H1 (cell line): Measurements from ENCODE around the gene NCF2. TPM values are rescaled to one million over a fixed set of nuclear protein-coding genes. Genes with fewer than 3 reads are reported as not detected.

Experiments used
- CTCF ChIA-PET: fragments of 300-600 bp; sonication (Branson Sonifier 250); formaldehyde crosslinking; loops from one replicate; lab custom pipeline; 2021; ENCODE audit not compliant: partially characterized antibody; lab: Charles Lee
- POLR2A ChIA-PET: fragments of 300-600 bp; sonication (Branson Sonifier 250); formaldehyde crosslinking; loops from one replicate; lab custom pipeline; 2021; ENCODE audit warnings: inconsistent platforms; ENCODE audit not compliant: partially characterized antibody; lab: Charles Lee
- DNase-seq, 2 experiments: peaks; one replicate each; pipeline versions ENCODE4 v3.0.0 to v3.0.0-alpha.2; 2010 to 2022; ENCODE audit warnings: low spot score in 2 of 2, low read depth in 1 of 2, mixed read lengths in 1 of 2
- FAIRE-seq: peaks from 2 replicates; lab custom pipeline; 2011; peaks lifted over from hg19 to GRCh38; lab: Jason Lieb, UNC
- H2AFZ ChIP-seq: 2 replicates; pipeline ENCODE4 v1.8.1; 2012; ENCODE audit warnings: low read length, inconsistent platforms
- H2AK5ac ChIP-seq: 2 replicates; pipeline ENCODE4 v1.6.1; 2013; ENCODE audit warnings: low read depth, low read length
- H2BK120ac ChIP-seq: replicated peaks from 2 replicates; pipeline ENCODE3; 2013; ENCODE audit warnings: low read depth, low read length, inconsistent platforms
- H2BK12ac ChIP-seq: 2 replicates; pipeline ENCODE4 v1.6.1; 2013; ENCODE audit warnings: low read depth, low read length
- H2BK15ac ChIP-seq: 2 replicates; pipeline ENCODE4 v1.6.1; 2013; ENCODE audit warnings: low read length
- H2BK20ac ChIP-seq: 2 replicates; pipeline ENCODE4 v1.6.1; 2013; ENCODE audit warnings: low read length
- H2BK5ac ChIP-seq: 2 replicates; pipeline ENCODE4 v1.6.1; 2013; ENCODE audit warnings: low read depth, low read length
- H3K14ac ChIP-seq: 2 replicates; pipeline ENCODE4 v1.6.1; 2013; ENCODE audit warnings: inconsistent platforms; ENCODE audit not compliant: insufficient read length
- H3K18ac ChIP-seq: 2 replicates; pipeline ENCODE4 v1.6.1; 2013; ENCODE audit warnings: low read length; ENCODE audit errors: extremely low read depth
- H3K23ac ChIP-seq: 2 replicates; pipeline ENCODE4 v1.6.1; 2013; ENCODE audit warnings: inconsistent platforms; ENCODE audit not compliant: insufficient read length
- H3K23me2 ChIP-seq: 2 replicates; pipeline ENCODE4 v1.6.1; 2013; ENCODE audit warnings: low read depth, low read length
- H3K27ac ChIP-seq: 2 replicates; pipeline ENCODE4 v1.6.1; 2011; ENCODE audit warnings: low read depth, low read length, inconsistent platforms
- H3K27me3 ChIP-seq, 4 experiments: replicated peaks in 1 of 4; 1 replicate in 1 of 4; 2 replicates in 3 of 4; pipeline versions ENCODE4 v1.6.1 to v1.8.1; 2011 to 2013; ENCODE audit warnings: low read length in 3 of 4, mild to moderate bottlenecking in 3 of 4, inconsistent platforms in 2 of 4, mixed read lengths in 2 of 4, moderate library complexity in 1 of 4; ENCODE audit not compliant: control insufficient read depth in 3 of 4, insufficient read depth in 3 of 4; ENCODE audit errors: extremely low read depth in 1 of 4
- H3K36me3 ChIP-seq, 4 experiments: 2 replicates each; pipeline versions ENCODE4 v1.6.1 to v1.8.1; 2011 to 2013; ENCODE audit warnings: mild to moderate bottlenecking in 4 of 4, low read length in 3 of 4, moderate library complexity in 2 of 4, control low read depth in 1 of 4, inconsistent platforms in 1 of 4; ENCODE audit not compliant: insufficient read depth in 4 of 4, control insufficient read depth in 2 of 4
- H3K4ac ChIP-seq: replicated peaks from 2 replicates; pipeline ENCODE3; 2013; ENCODE audit warnings: low read length, low read depth, mixed read lengths, inconsistent platforms; ENCODE audit not compliant: insufficient read length
- H3K4me1 ChIP-seq, 4 experiments: replicated peaks in 1 of 4; 1 replicate in 1 of 4; 2 replicates in 3 of 4; pipeline versions ENCODE4 v1.6.1 to v1.8.1; 2011 to 2013; ENCODE audit warnings: low read length in 3 of 4, inconsistent platforms in 2 of 4, mixed read lengths in 1 of 4; ENCODE audit not compliant: insufficient read depth in 4 of 4, control insufficient read depth in 3 of 4
- H3K4me2 ChIP-seq, 2 experiments: 2 replicates each; pipeline versions ENCODE4 v1.6.1 to v1.8.1; 2011 to 2013; ENCODE audit warnings: low read depth in 2 of 2, low read length in 2 of 2, control low read depth in 1 of 2, inconsistent platforms in 1 of 2, mild to moderate bottlenecking in 1 of 2; ENCODE audit not compliant: insufficient read depth in 1 of 2
- H3K4me3 ChIP-seq, 4 experiments: fragments of 200-600, 300-600 bp in 1 of 4; sonication (generic), shearing (Covaris generic), sonication (Bioruptor Twin) in 1 of 4; 2 replicates each; pipeline versions ENCODE4 v1.5.1 to v1.8.1; 2011 to 2016; ENCODE audit warnings: low read length in 4 of 4, low read depth in 3 of 4, control low read depth in 2 of 4, inconsistent platforms in 2 of 4, mild to moderate bottlenecking in 2 of 4, mixed read lengths in 1 of 4, moderate library complexity in 1 of 4; ENCODE audit not compliant: insufficient read depth in 2 of 4; ENCODE audit errors: extremely low read depth in 1 of 4
- H3K56ac ChIP-seq: replicated peaks from 2 replicates; pipeline ENCODE3; 2013; ENCODE audit warnings: low read depth, mild to moderate bottlenecking, mixed read lengths, low read length, inconsistent platforms; ENCODE audit not compliant: insufficient read length
- H3K79me1 ChIP-seq: 2 replicates; pipeline ENCODE4 v1.6.1; 2013; ENCODE audit warnings: low read depth, low read length, control low read depth
- H3K79me2 ChIP-seq, 2 experiments: 2 replicates each; pipeline versions ENCODE4 v1.6.1 to v1.8.1; 2012 to 2013; ENCODE audit warnings: low read length in 2 of 2, mild to moderate bottlenecking in 2 of 2, inconsistent platforms in 1 of 2; ENCODE audit not compliant: insufficient read depth in 2 of 2, control insufficient read depth in 1 of 2
- H3K9ac ChIP-seq, 4 experiments: replicated peaks in 1 of 4; 1 replicate in 1 of 4; 2 replicates in 3 of 4; pipeline versions ENCODE4 v1.6.1 to v1.8.1; 2011 to 2013; ENCODE audit warnings: low read depth in 3 of 4, low read length in 3 of 4, control low read depth in 2 of 4, mild to moderate bottlenecking in 2 of 4, moderate library complexity in 2 of 4, inconsistent platforms in 1 of 4; ENCODE audit errors: extremely low read depth in 1 of 4
- H3K9me3 ChIP-seq, 2 experiments: 2 replicates each; pipeline versions ENCODE4 v1.6.1 to v1.8.1; 2012 to 2013; ENCODE audit warnings: mild to moderate bottlenecking in 2 of 2, moderate library complexity in 2 of 2, control low read depth in 1 of 2, inconsistent platforms in 1 of 2, low read depth in 1 of 2, low read length in 1 of 2, mixed read lengths in 1 of 2; ENCODE audit not compliant: insufficient read depth in 2 of 2
- H4K20me1 ChIP-seq, 2 experiments: replicated peaks in 1 of 2; 2 replicates each; pipeline versions ENCODE3 to v1.8.1; 2011 to 2013; ENCODE audit warnings: inconsistent platforms in 2 of 2, low read length in 2 of 2, mild to moderate bottlenecking in 1 of 2; ENCODE audit not compliant: insufficient read depth in 2 of 2, control insufficient read depth in 1 of 2
- H4K5ac ChIP-seq: 2 replicates; pipeline ENCODE4 v1.6.1; 2013; ENCODE audit warnings: low read length, low read depth, mixed read lengths, inconsistent platforms; ENCODE audit not compliant: insufficient read length
- H4K8ac ChIP-seq: 2 replicates; pipeline ENCODE4 v1.8.0; 2013; ENCODE audit warnings: mild to moderate bottlenecking, moderate library complexity, low read length, inconsistent platforms; ENCODE audit not compliant: insufficient read depth; ENCODE audit errors: extremely low read depth
- H4K91ac ChIP-seq: replicated peaks from 2 replicates; pipeline ENCODE3; 2013; ENCODE audit warnings: low read length, mixed read lengths, inconsistent platforms; ENCODE audit not compliant: insufficient read length
- CBX5 ChIP-seq: fragments of 300-800, 300-1000 bp; sonication (generic); IDR thresholded peaks from 2 replicates; pipeline ENCODE4 v1.7.1; 2016; ENCODE audit warnings: antibody characterized with exemption, low read length, low read depth
- CEBPB ChIP-seq: IDR thresholded peaks from 2 replicates; pipeline ENCODE4 v1.6.1; 2012; ENCODE audit warnings: low read depth, low read length
- EGR1 ChIP-seq: IDR thresholded peaks from 2 replicates; pipeline ENCODE4 v1.6.1; 2011; ENCODE audit warnings: low read depth, low read length, borderline replicate concordance
- EZH2 ChIP-seq: fragments of 200-600 bp; sonication (generic); IDR thresholded peaks from 2 replicates; pipeline ENCODE4 v1.7.1; 2012; ENCODE audit warnings: low read depth, mild to moderate bottlenecking, moderate library complexity, low read length, inconsistent platforms; ENCODE audit not compliant: severe bottlenecking
- KDM4A ChIP-seq: IDR thresholded peaks from one replicate; pipeline ENCODE4 v1.7.1; 2012; ENCODE audit warnings: low read depth, mild to moderate bottlenecking, moderate library complexity, low read length, inconsistent platforms; ENCODE audit not compliant: severe bottlenecking
- MAFK ChIP-seq: IDR thresholded peaks from 2 replicates; pipeline ENCODE4 v1.6.1; 2012; ENCODE audit warnings: low read depth, mild to moderate bottlenecking, improper control_type of control experiment, low read length
- NANOG ChIP-seq: IDR thresholded peaks from 2 replicates; pipeline ENCODE4 v1.6.1; 2011; ENCODE audit warnings: low read length, low read depth, mild to moderate bottlenecking, inconsistent platforms; ENCODE audit not compliant: insufficient read depth, poor library complexity, severe bottlenecking
- PHF8 ChIP-seq: fragments of 200-600 bp; sonication (generic); conservative IDR thresholded peaks from 2 replicates; pipeline ENCODE4 v1.7.1; 2012; ENCODE audit warnings: low read depth, mild to moderate bottlenecking, inconsistent platforms, low read length, moderate library complexity
- SP1 ChIP-seq: IDR thresholded peaks from 2 replicates; pipeline ENCODE4 v1.6.1; 2011; ENCODE audit warnings: low read depth, low read length
- SP2 ChIP-seq: IDR thresholded peaks from 2 replicates; pipeline ENCODE4 v1.6.1; 2012; ENCODE audit warnings: mild to moderate bottlenecking, low read length, inconsistent platforms
- SRF ChIP-seq: IDR thresholded peaks from 2 replicates; pipeline ENCODE4 v1.6.1; 2011; ENCODE audit warnings: mild to moderate bottlenecking, low read depth, low read length, moderate library complexity
- TAF1 ChIP-seq: IDR thresholded peaks from 2 replicates; pipeline ENCODE4 v1.6.1; 2011; ENCODE audit warnings: mild to moderate bottlenecking, low read depth, low read length
- TCF12 ChIP-seq: IDR thresholded peaks from 2 replicates; pipeline ENCODE4 v1.6.1; 2011; ENCODE audit warnings: low read depth, mild to moderate bottlenecking, low read length
- WGBS, 2 experiments: shearing (Covaris generic) in 1 of 2; methylation state at CpG; one replicate each; pipeline versions ENCODE4 v1.1.6 to v1.1.7; 2013 to 2015; ENCODE audit warnings: low lambda C conversion rate in 2 of 2, mixed read lengths in 2 of 2, inconsistent platforms in 1 of 2, low coverage in 1 of 2, missing lambda C conversion rate in 1 of 2; ENCODE audit not compliant: insufficient replicate concordance in 2 of 2, insufficient coverage in 1 of 2, insufficient read length in 1 of 2; ENCODE audit errors: extremely low coverage in 1 of 2, missing lambda C conversion rate in 1 of 2; 5-methylcytosine and 5-hydroxymethylcytosine counted together
- polyA plus RNA-seq, 7 experiments: library from polyadenylated mRNA; depleted of rRNA in 3 of 7; stranded (reverse) in 5 of 7; unstranded in 2 of 7; fragments of >200 nt in 5 of 7; fragments of 200-250 nt in 2 of 7; gene quantifications; 1 replicate in 5 of 7; 2 replicates in 1 of 7; 4 replicates in 1 of 7; pipeline versions ENCODE4 v1.2.1 to v1.2.3, GENCODE V29; 2011 to 2013; ENCODE audit warnings: missing spikeins in 2 of 7, mixed read lengths in 2 of 7
- total RNA-seq: library from RNA; stranded (reverse); fragmentation: NEBNext Ultra II Directional; extraction: Animal tissue kit (Norgen Biotek cat#: 25700); gene quantifications from 2 replicates; pipeline ENCODE4 v1.2.1, GENCODE V29; 2021
- TF ChIP-seq, protein P1 (sequence below): IDR thresholded peaks from 2 replicates; pipeline ENCODE4 v1.6.1; 2012; ENCODE audit warnings: inconsistent platforms

The NCF2 gene
- total and polyA plus RNA-seq, 2 of the 8 experiments (the other 6 are each of a cell fraction or from before 2014, with no cell fraction given): not detected

DNA sequence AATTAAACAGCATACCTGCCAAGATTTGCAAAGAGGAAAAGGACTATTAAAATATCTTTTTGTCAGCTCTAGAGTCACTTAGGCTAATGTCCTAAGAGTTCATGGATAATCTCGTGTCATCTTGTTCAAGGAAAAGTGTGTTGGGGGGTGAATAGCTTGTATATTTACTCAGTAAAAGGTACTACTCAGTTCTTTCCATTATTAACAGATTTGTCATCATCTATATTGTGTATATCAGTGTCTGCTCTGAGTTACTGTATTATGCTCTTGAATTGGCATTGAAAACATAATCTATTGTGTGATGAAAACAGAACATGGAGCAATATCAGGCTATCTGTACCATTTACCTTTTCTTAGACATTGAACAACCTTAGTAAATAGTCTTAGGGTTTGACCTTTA is 76.0 kb downstream of the NCF2 start:
- Histone ChIP-seq H4K91ac (no peak overlapping the region), H3K9me3 (no peaks in the 10 kb centered on the region), H2AFZ (no peak overlapping the region), H3K14ac (no peak overlapping the region), H4K5ac (no peak overlapping the region), H3K36me3 (peaks cover 0 to 33% (median 8%) of the 10 kb centered on the region in 4 experiments; a peak in 5 of 8 replicates), H2BK12ac (no peak overlapping the region), H3K18ac (no peak overlapping the region), H3K4me1 (no peaks in the 10 kb centered on the region), H3K79me2 (peaks cover 0 to 30% of the 10 kb centered on the region in 2 experiments; a peak in 2 of 4 replicates), H3K4ac (no peak overlapping the region), H3K9ac (no peak overlapping the region), H3K23me2 (no peaks in the 10 kb centered on the region), H3K23ac (no peak overlapping the region), H2AK5ac (no peak overlapping the region), H3K79me1 (peaks cover 2% of the 10 kb centered on the region; the same call in 1 of the 2 replicates), H2BK15ac (no peak overlapping the region), H2BK120ac (no peak overlapping the region), H2BK20ac (no peak overlapping the region), H4K20me1 (peaks cover 0 to 6% of the 10 kb centered on the region in 2 experiments)
- DNase-seq: no peak
- WGBS, 2 experiments: 95% methylated on average over 1 of the region's 1 CpG; no CpG with 5 or more reads in 1 of the 2 experiments
- FAIRE-seq: no peak
- TF ChIP-seq, protein P1, sequence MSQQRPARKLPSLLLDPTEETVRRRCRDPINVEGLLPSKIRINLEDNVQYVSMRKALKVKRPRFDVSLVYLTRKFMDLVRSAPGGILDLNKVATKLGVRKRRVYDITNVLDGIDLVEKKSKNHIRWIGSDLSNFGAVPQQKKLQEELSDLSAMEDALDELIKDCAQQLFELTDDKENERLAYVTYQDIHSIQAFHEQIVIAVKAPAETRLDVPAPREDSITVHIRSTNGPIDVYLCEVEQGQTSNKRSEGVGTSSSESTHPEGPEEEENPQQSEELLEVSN: no peak
- no peak for TF ChIP-seq TAF1
- TF ChIP-seq PHF8: no peak
- no peak for TF ChIP-seq CBX5
- no peak for TF ChIP-seq EGR1
- no peak for TF ChIP-seq TCF12
- TF ChIP-seq EZH2: no peak
- TF ChIP-seq KDM4A: no peak
- TF ChIP-seq SP2: no peak
- no peak for TF ChIP-seq SP1
- no peak for TF ChIP-seq SRF
- no peak for TF ChIP-seq CEBPB
- no peak for TF ChIP-seq MAFK
- no peak for TF ChIP-seq NANOG
- TF ChIP-seq, all 59 proteins: peak for 0
- Histone ChIP-seq H3K56ac (no peak overlapping the region), H3K27me3 (no peaks in the 10 kb centered on the region), H2BK5ac (no peak overlapping the region), H3K4me3 (no peak overlapping the region), H4K8ac (no peak overlapping the region), H3K27ac (no peak overlapping the region), H3K4me2 (no peak overlapping the region)
- ChIA-PET CTCF (no interaction called here), POLR2A (interaction anchor here (1.1 kb wide), 1 partner anchor 41 kb away, joined by 3 read pairs; no protein-coding TSS in a partner anchor)
